GM23338 (cell line): Measurements from ENCODE around the gene DYRK1A. TPM values are rescaled to one million over a fixed set of nuclear protein-coding genes. Genes with fewer than 3 reads are reported as not detected.

Source experiments
- ATAC-seq: fragments of 200-7000 bp; cut with Tn5 transposase; 3 replicates; pipeline ENCODE4 v1.9.1; 2020
- DNase-seq: peaks from one replicate; pipeline ENCODE4 v3.0.0-alpha.2; 2015; ENCODE audit warnings: low spot score
- H2AFZ ChIP-seq: fragments of 200-600 bp; sonication (generic); 2 replicates; pipeline ENCODE4 v1.8.0; 2016; ENCODE audit warnings: antibody characterized with exemption, mild to moderate bottlenecking, moderate library complexity
- H3F3A ChIP-seq: fragments of 200-600 bp; sonication (generic); replicated peaks from 2 replicates; pipeline ENCODE4 v1.8.0; 2017; ENCODE audit warnings: antibody characterized with exemption, mixed run types, low read depth
- H3K27ac ChIP-seq: fragments of 200-600 bp; sonication (generic); 2 replicates; pipeline ENCODE4 v1.6.1; 2016; ENCODE audit warnings: low read depth
- H3K27me3 ChIP-seq: fragments of 200-600 bp; sonication (generic); 2 replicates; pipeline ENCODE4 v1.8.0; 2016; ENCODE audit warnings: mild to moderate bottlenecking, mixed run types, moderate library complexity; ENCODE audit not compliant: insufficient read depth
- H3K36me3 ChIP-seq: fragments of 200-600 bp; sonication (generic); 2 replicates; pipeline ENCODE4 v1.8.0; 2016; ENCODE audit warnings: mild to moderate bottlenecking; ENCODE audit not compliant: insufficient read depth
- H3K4me1 ChIP-seq: fragments of 200-600 bp; sonication (generic); 2 replicates; pipeline ENCODE4 v1.8.0; 2016; ENCODE audit warnings: mild to moderate bottlenecking, moderate library complexity; ENCODE audit not compliant: insufficient read depth
- H3K4me2 ChIP-seq: fragments of 200-600 bp; sonication (generic); 2 replicates; pipeline ENCODE4 v1.7.1; 2017; ENCODE audit warnings: mixed run types
- H3K4me3 ChIP-seq: fragments of 200-600 bp; sonication (generic); 2 replicates; pipeline ENCODE4 v1.6.1; 2016; ENCODE audit warnings: mixed run types
- H3K79me2 ChIP-seq: fragments of 200-600 bp; sonication (generic); replicated peaks from 2 replicates; pipeline ENCODE4 v1.8.0; 2017; ENCODE audit warnings: mild to moderate bottlenecking; ENCODE audit not compliant: insufficient read depth
- H3K9me2 ChIP-seq: fragments of 200-600 bp; sonication (generic); 2 replicates; pipeline ENCODE4 v1.8.0; 2017; ENCODE audit not compliant: insufficient read depth
- H4K20me1 ChIP-seq: fragments of 200-600 bp; sonication (generic); replicated peaks from 2 replicates; pipeline ENCODE4 v1.8.0; 2017; ENCODE audit warnings: mild to moderate bottlenecking; ENCODE audit not compliant: insufficient read depth
- H3K27ac Mint-ChIP-seq: 2 replicates; pipeline ENCODE4 v1.8.0; 2020; ENCODE audit warnings: inconsistent platforms, mild to moderate bottlenecking, moderate library complexity, mixed read lengths
- H3K27me3 Mint-ChIP-seq: 3 replicates; pipeline ENCODE4 v1.8.0; 2022; ENCODE audit warnings: low read depth, mild to moderate bottlenecking, moderate library complexity, mixed read lengths, inconsistent platforms; ENCODE audit not compliant: insufficient read depth, poor library complexity
- H3K36me3 Mint-ChIP-seq: 3 replicates; pipeline ENCODE4 v1.8.0; 2021; ENCODE audit warnings: low read depth, mild to moderate bottlenecking, inconsistent platforms, moderate library complexity, mixed read lengths
- H3K4me1 Mint-ChIP-seq: 3 replicates; pipeline ENCODE4 v1.8.0; 2020; ENCODE audit warnings: mild to moderate bottlenecking, inconsistent platforms, mixed read lengths
- H3K4me3 Mint-ChIP-seq: 3 replicates; pipeline ENCODE4 v1.8.0; 2021; ENCODE audit warnings: moderate library complexity, mild to moderate bottlenecking, inconsistent platforms, mixed read lengths
- H3K9me3 Mint-ChIP-seq: 3 replicates; pipeline ENCODE4 v1.8.0; 2020; ENCODE audit warnings: moderate library complexity, mild to moderate bottlenecking, inconsistent platforms, mixed read lengths
- EZH2 ChIP-seq: fragments of 200-600 bp; sonication (generic); IDR thresholded peaks from one replicate; pipeline ENCODE4 v1.8.0; 2017; ENCODE audit warnings: antibody characterized with exemption, mild to moderate bottlenecking, low read depth; ENCODE audit not compliant: unreplicated experiment
- POLR2AphosphoS5 ChIP-seq: IDR thresholded peaks from 2 replicates; pipeline ENCODE4 v1.6.1; 2016; ENCODE audit warnings: antibody characterized with exemption, low read depth
- STAT1 ChIP-seq: IDR thresholded peaks from one replicate; pipeline ENCODE4 v1.6.1; 2016; ENCODE audit warnings: antibody characterized with exemption; ENCODE audit not compliant: unreplicated experiment
- ZNF114 ChIP-seq: fragments of 250-450 bp; sonication (Bioruptor Pico); IDR thresholded peaks from 2 replicates; pipeline ENCODE4 v1.5.0; 2020; ENCODE audit warnings: mild to moderate bottlenecking, moderate library complexity
- polyA plus RNA-seq: library from polyadenylated mRNA; unstranded; fragments of >200 nt; fragmentation: Nextera tagmentation; extraction: Ambion mirVana; gene quantifications from 2 replicates; pipeline ENCODE4 v1.2.1, GENCODE V29; 2016
- total RNA-seq: library from RNA; depleted of rRNA; stranded (reverse); fragments of >200 nt; shearing (Covaris generic); gene quantifications from 2 replicates; pipeline ENCODE4 v1.2.3, GENCODE V29; 2014
- TF ChIP-seq, protein P1 (sequence below): IDR thresholded peaks from one replicate; pipeline ENCODE4 v1.6.1; 2018; ENCODE audit warnings: antibody characterized with exemption; ENCODE audit not compliant: unreplicated experiment
- TF ChIP-seq, protein P2 (sequence below): fragments of 250-450 bp; sonication (Bioruptor Pico); IDR thresholded peaks from 2 replicates; pipeline ENCODE4 v1.5.0; 2020; ENCODE audit warnings: mild to moderate bottlenecking, moderate library complexity

The DYRK1A gene
- total and polyA plus RNA-seq, 2 experiments from 2014 or later: 10.3 to 84.7 TPM

DNA sequence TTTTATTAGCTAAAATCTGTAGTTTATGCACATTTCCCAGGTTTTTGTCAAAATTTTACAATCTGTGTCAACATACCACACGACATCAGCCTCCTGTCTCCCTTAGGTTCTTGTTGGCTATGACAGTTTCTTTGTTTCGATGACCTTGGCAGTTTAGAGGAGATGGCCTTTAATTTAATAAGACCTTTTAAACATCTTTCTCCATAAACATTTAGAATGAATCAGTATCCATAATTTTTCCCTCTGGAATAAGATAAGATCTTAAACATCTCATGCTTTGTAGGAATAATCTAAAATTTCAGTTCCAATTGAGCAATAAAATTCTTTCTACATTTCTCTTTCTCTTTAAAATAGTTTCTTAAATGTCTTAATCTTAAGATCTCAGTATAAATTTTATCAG is 28.7 kb upstream of the DYRK1A start:
- Mint-ChIP-seq H3K4me3 (no peak overlapping the region), H3K27ac (no peak overlapping the region), H3K4me1 (peaks cover 12% of the 10 kb centered on the region), H3K36me3 (no peaks in the 10 kb centered on the region), H3K9me3 (no peaks in the 10 kb centered on the region), H3K27me3 (peaks cover 3% of the 10 kb centered on the region)
- H3K27me3 ChIP-seq: no peaks in the 10 kb centered on the region
- H3K4me1 ChIP-seq: peaks cover 5% of the 10 kb centered on the region
- no peak overlapping the region for H3K4me3 ChIP-seq
- H2AFZ ChIP-seq: no peak overlapping the region
- H3K79me2 ChIP-seq: no peaks in the 10 kb centered on the region
- DNase-seq (no peak), ATAC-seq (no peak)
- H4K20me1 ChIP-seq: no peaks in the 10 kb centered on the region
- no peak overlapping the region for H3K27ac ChIP-seq
- no peak overlapping the region for H3K4me2 ChIP-seq
- no peaks in the 10 kb centered on the region for H3F3A ChIP-seq
- TF ChIP-seq EZH2: no peak
- TF ChIP-seq, protein P1, sequence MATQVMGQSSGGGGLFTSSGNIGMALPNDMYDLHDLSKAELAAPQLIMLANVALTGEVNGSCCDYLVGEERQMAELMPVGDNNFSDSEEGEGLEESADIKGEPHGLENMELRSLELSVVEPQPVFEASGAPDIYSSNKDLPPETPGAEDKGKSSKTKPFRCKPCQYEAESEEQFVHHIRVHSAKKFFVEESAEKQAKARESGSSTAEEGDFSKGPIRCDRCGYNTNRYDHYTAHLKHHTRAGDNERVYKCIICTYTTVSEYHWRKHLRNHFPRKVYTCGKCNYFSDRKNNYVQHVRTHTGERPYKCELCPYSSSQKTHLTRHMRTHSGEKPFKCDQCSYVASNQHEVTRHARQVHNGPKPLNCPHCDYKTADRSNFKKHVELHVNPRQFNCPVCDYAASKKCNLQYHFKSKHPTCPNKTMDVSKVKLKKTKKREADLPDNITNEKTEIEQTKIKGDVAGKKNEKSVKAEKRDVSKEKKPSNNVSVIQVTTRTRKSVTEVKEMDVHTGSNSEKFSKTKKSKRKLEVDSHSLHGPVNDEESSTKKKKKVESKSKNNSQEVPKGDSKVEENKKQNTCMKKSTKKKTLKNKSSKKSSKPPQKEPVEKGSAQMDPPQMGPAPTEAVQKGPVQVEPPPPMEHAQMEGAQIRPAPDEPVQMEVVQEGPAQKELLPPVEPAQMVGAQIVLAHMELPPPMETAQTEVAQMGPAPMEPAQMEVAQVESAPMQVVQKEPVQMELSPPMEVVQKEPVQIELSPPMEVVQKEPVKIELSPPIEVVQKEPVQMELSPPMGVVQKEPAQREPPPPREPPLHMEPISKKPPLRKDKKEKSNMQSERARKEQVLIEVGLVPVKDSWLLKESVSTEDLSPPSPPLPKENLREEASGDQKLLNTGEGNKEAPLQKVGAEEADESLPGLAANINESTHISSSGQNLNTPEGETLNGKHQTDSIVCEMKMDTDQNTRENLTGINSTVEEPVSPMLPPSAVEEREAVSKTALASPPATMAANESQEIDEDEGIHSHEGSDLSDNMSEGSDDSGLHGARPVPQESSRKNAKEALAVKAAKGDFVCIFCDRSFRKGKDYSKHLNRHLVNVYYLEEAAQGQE: no peak
- no peaks in the 10 kb centered on the region for H3K36me3 ChIP-seq
- H3K9me2 ChIP-seq: no peaks in the 10 kb centered on the region; the same call in 1 of the 2 replicates

DNA sequence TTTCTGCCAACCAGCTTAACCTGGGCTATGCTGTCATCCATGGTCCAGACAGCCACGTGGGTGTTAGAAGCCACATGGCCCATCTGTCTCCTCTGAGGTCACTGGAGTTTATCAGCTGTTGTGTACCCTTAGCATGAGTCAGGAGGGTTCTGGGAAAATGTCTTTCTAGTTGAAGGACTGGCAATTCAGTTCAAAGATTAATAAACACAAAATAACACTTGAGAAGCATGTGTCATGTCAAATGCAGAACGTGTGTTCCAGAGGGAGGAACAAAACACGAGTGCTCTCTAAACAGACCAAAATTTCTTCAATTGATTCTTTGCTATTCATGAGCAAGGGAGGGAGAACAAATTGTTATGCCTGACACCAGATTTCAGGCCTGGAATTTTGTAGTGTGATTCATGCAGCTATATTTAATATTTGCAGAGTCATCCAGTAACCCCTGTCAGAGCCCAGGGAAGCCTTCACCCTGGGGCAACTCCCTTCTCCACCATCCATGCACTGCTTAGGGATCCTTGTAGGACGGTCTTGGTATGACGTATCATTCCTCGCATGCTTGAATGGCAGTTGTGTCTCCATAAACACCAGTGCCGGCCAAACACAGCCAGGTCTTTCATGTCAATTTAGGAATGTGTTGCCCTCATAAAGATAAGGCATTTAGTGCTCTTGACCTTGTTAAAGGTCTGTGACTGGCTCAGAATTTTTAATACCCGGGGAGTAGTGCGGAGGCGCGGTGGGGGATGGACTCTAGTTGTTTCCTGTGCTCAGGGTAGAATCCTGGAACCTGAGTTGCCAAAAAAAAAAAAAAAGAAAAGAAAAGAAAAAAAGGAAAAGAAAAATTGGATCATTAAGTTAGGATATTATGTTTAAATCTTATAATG is 27.7 kb upstream of the DYRK1A start:
- peak overlapping the region; percentile 21; the same call in 1 of the 2 replicates for H3K27ac Mint-ChIP-seq
- peak; percentile 50; the same call in 2 of the 3 replicates for ATAC-seq
- H3K27me3 Mint-ChIP-seq: peaks cover 3% of the 10 kb centered on the region
- H3K36me3 Mint-ChIP-seq: no peaks in the 10 kb centered on the region
- Histone ChIP-seq H4K20me1 (no peaks in the 10 kb centered on the region), H3K4me2 (no peak overlapping the region), H3K9me2 (no peaks in the 10 kb centered on the region), H3K4me3 (no peak overlapping the region), H3K36me3 (no peaks in the 10 kb centered on the region), H3K27me3 (no peaks in the 10 kb centered on the region), H2AFZ (peak overlapping the region; percentile 70), H3K27ac (no peak overlapping the region), H3K4me1 (peaks cover 5% of the 10 kb centered on the region), H3K79me2 (no peaks in the 10 kb centered on the region), H3F3A (no peaks in the 10 kb centered on the region)
- no peak overlapping the region for H3K4me3 Mint-ChIP-seq
- H3K9me3 Mint-ChIP-seq: no peaks in the 10 kb centered on the region
- DNase-seq: no peak
- H3K4me1 Mint-ChIP-seq: peaks cover 12% of the 10 kb centered on the region
- no peak for TF ChIP-seq EZH2
- TF ChIP-seq, protein P1: no peak
- TF ChIP-seq STAT1: no peak
- TF ChIP-seq ZNF114: no peak
- TF ChIP-seq POLR2AphosphoS5: no peak
- TF ChIP-seq, protein P2, sequence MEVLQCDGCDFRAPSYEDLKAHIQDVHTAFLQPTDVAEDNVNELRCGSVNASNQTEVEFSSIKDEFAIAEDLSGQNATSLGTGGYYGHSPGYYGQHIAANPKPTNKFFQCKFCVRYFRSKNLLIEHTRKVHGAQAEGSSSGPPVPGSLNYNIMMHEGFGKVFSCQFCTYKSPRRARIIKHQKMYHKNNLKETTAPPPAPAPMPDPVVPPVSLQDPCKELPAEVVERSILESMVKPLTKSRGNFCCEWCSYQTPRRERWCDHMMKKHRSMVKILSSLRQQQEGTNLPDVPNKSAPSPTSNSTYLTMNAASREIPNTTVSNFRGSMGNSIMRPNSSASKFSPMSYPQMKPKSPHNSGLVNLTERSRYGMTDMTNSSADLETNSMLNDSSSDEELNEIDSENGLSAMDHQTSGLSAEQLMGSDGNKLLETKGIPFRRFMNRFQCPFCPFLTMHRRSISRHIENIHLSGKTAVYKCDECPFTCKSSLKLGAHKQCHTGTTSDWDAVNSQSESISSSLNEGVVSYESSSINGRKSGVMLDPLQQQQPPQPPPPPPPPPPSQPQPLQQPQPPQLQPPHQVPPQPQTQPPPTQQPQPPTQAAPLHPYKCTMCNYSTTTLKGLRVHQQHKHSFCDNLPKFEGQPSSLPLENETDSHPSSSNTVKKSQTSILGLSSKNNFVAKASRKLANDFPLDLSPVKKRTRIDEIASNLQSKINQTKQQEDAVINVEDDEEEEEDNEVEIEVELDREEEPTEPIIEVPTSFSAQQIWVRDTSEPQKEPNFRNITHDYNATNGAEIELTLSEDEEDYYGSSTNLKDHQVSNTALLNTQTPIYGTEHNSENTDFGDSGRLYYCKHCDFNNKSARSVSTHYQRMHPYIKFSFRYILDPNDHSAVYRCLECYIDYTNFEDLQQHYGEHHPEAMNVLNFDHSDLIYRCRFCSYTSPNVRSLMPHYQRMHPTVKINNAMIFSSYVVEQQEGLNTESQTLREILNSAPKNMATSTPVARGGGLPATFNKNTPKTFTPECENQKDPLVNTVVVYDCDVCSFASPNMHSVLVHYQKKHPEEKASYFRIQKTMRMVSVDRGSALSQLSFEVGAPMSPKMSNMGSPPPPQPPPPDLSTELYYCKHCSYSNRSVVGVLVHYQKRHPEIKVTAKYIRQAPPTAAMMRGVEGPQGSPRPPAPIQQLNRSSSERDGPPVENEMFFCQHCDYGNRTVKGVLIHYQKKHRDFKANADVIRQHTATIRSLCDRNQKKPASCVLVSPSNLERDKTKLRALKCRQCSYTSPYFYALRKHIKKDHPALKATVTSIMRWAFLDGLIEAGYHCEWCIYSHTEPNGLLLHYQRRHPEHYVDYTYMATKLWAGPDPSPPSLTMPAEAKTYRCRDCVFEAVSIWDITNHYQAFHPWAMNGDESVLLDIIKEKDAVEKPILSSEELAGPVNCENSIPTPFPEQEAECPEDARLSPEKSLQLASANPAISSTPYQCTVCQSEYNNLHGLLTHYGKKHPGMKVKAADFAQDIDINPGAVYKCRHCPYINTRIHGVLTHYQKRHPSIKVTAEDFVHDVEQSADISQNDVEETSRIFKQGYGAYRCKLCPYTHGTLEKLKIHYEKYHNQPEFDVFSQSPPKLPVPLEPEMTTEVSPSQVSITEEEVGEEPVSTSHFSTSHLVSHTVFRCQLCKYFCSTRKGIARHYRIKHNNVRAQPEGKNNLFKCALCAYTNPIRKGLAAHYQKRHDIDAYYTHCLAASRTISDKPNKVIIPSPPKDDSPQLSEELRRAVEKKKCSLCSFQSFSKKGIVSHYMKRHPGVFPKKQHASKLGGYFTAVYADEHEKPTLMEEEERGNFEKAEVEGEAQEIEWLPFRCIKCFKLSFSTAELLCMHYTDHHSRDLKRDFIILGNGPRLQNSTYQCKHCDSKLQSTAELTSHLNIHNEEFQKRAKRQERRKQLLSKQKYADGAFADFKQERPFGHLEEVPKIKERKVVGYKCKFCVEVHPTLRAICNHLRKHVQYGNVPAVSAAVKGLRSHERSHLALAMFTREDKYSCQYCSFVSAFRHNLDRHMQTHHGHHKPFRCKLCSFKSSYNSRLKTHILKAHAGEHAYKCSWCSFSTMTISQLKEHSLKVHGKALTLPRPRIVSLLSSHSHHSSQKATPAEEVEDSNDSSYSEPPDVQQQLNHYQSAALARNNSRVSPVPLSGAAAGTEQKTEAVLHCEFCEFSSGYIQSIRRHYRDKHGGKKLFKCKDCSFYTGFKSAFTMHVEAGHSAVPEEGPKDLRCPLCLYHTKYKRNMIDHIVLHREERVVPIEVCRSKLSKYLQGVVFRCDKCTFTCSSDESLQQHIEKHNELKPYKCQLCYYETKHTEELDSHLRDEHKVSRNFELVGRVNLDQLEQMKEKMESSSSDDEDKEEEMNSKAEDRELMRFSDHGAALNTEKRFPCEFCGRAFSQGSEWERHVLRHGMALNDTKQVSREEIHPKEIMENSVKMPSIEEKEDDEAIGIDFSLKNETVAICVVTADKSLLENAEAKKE (CRISPR knock-in tag): no peak
